CD4-positive, alpha-beta T cell treated with Interleukin-15 for 1 hour (primary cell): ENCODE data around the gene SLC6A12.

Experiments
- DNase-seq: peaks from one replicate; pipeline ENCODE4 v3.0.0-alpha.2; 2020

Gene SLC6A12

GRCh38 chr12:157644-158043, 56.3 kb downstream of the SLC6A12 start:
- DNase-seq: no peak

GRCh38 chr12:156945-157344, 57.0 kb downstream of the SLC6A12 start:
- no peak for DNase-seq

GRCh38 chr12:155646-156045, 58.3 kb downstream of the SLC6A12 start:
- no peak for DNase-seq

GRCh38 chr12:155006-155405, 59.0 kb downstream of the SLC6A12 start:
- DNase-seq: no peak

GRCh38 chr12:154058-154457, 59.9 kb downstream of the SLC6A12 start:
- DNase-seq: no peak

- peak; percentile 54 for DNase-seq
Observed at GRCh38 chr12:153080-153746, 60.7 kb downstream of the SLC6A12 start.

GRCh38 chr12:152440-152839, 61.5 kb downstream of the SLC6A12 start:
- DNase-seq: no peak

GRCh38 chr12:151579-151978, 62.4 kb downstream of the SLC6A12 start:
- DNase-seq: no peak

GRCh38 chr12:148676-149416, 65.1 kb downstream of the SLC6A12 start:
- no peak for DNase-seq

- DNase-seq: no peak
Observed at GRCh38 chr12:147242-147641, 66.7 kb downstream of the SLC6A12 start.

- no peak for DNase-seq
Observed at GRCh38 chr12:145369-145960, 68.5 kb downstream of the SLC6A12 start.

- no peak for DNase-seq
Observed at GRCh38 chr12:144650-145284, 69.2 kb downstream of the SLC6A12 start.

GRCh38 chr12:143964-144649, 69.8 kb downstream of the SLC6A12 start:
- DNase-seq: no peak

GRCh38 chr12:140162-140561, 73.8 kb downstream of the SLC6A12 start:
- DNase-seq: no peak
